ENCODE results near the gene KRT17.

KRT17 gene

DNA sequence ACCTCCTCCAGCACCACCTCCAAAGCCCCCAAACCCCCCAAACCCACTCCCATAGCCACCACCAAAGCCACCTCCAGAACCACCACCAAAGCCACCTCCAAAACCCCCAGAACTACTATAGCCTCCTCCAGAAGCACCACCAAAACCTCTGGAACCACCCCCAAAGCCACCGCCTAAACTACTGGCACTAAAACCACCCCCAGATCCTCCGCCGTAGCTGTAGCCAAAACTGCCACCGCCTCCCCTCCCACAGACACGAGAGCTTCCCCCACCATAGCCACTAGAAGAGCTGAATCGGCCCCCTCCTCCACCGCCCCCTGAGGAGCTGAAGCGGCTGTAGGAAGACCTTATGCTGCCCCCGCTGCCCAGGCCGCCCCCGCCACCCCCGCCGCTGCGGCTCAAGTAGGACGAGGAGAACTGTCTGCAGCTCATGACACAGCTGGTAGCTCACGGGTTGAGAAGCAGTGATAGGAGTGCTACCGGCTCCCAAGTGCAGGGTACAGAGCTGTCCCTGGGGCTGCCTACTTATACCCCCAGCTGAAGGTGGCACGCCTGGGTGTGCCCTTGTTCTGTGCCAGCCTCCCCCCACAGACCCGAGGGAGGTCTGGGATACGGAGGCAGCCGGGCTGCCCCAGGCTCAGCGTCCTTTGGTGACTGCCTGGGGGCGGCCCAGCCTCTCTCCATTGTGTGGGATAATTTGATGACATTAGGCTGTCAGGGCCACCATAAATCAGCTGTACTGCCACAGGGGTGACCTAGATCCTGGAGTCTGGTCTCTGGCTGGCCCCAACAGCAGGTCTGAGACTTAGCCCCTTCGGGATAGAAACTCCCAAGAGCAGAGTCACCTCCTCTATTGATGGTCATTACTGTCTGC lies 52.6 kb downstream of the KRT17 start, which contains the start of gene KRT9:
TSS of gene KRT9 (minus strand) at position 499 of the 874 bp plus-strand sequence. CDS start at position 432, 67 bp downstream.
- DNase-seq (ENCODE audit: low read depth): no peak
